NOMO-1 (cell line): ENCODE data around the gene KXD1.

Experiments used
- DNase-seq, 2 experiments: peaks; one replicate each; lab custom pipeline; 2025; ENCODE audit not compliant: unreplicated experiment in 2 of 2; lab: John Stamatoyannopoulos, UW

Gene KXD1

DNA sequence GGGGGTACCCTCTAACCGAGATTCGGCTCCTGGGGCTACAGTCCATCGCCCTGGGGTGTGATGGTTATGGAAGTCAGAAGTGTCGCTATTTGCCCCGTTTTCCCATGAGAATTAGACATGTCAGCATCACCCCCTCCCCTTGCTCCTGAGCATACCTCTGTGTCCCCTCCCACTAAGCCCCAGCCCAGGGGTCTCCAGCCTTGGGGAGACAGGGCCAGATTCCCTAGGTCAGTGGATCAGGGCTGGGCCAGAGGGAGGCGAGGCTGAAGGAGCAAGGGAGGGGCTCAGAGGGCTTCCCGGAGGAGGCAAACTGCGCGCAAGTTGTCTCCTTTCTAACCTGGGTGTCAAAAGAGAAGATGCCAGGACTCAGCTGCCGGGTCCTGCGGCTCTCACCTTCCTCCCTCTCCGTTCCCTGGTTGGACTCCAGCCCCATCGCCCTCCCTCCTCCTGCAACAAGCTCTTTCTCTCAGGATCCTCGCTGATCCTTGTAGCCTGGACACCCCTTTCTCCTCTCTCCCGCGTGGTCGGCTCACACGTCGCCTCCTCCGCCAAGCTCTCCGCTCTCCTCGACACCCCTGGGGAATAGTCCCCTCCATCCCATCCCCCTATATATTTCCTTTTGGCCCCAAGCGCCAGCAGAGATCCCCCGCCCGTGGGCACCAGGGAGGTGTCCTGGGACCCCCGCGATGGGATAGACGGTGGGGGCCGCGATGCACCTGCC, 54.5 kb downstream of the KXD1 start:
- no peak for DNase-seq

DNA sequence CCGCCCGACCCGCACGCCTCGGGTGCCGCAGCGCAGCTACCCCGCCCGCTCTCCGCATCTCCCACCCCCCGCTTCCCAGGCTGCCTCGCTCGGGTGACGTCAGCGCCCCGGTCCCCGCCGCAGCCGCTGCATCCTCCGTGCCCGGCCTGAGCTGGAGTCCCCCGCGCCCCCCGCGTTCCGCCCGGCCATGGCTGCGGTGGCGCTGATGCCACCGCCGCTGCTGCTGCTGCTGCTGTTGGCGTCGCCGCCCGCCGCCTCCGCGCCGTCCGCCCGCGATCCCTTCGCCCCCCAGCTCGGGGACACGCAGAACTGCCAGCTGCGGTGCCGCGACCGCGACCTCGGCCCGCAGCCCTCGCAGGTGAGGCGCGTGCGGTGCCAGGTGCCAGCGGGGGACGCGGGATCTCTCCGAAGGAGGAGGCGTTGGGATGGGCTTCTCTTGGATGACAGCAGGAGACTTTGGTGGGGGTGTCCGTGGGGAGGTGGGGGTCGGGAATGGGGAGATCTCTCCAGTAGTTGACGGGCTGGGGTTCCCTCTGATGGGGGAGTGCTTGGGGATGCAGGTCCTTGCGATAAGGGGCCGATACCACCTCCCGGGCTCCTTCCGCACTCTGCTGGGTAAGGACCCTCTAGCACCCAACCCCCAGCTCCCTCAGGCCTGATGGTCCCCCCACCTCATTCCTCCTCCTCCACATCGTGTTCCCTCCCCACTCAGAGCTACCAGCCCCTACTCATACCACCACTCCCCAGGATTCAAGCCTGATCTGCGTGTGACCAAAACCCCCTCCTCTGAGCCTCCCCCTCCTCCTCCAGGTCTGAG, 55.3 kb downstream of the KXD1 start, which contains the start of gene TMEM59L:
TMEM59L (plus strand) TSS at position 99 of the 817 bp plus-strand sequence; CDS start at position 188, 89 bp downstream.
- DNase-seq = no peak

DNA sequence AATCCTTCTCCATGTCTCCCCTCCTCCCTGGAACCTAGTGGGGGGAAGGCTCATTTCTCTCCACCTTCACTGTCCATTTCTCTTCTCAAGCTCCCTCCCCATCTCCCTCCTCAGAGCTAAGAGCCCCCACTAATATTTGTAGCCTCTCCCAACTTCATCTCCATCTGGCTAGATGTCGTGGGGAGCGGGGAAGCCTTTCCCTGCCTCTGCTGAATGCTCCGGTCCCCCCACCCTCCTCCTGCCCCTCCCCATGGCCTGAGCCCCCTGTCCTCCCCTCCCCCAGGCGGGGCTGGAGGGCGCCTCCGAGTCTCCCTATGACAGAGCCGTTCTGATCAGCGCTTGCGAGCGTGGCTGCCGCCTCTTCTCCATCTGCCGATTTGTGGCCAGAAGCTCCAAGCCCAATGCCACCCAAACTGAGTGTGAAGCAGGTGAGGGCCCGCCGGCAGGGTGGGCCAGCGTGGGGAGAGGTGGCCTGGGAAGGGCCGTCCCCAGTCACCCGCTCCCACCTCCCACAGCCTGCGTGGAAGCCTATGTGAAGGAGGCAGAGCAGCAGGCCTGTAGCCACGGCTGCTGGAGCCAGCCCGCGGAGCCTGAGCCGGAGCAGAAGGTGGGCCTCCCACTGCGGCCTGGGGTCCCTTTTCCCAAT, 56.0 kb downstream of the KXD1 start:
- no peak for DNase-seq

DNA sequence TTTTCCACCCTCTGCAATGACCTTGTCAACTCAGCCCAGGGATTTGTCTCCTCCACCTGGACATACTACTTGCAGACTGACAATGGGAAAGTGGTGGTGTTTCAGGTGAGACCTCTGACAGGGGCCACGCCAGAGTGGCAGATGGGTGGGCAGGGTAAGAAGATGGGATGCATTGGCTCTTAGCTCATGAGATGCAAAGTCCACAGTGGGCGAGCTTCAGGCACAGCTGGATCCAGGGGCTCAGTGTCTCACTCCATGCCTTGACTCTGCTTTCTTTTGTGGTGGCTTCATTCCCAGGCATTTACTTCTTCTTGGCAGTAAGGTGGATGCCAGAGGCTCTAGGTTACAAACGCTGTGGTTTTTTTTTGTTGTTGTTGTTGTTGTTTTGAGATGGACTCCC, 58.4 kb downstream of the KXD1 start:
- DNase-seq = no peak

DNA sequence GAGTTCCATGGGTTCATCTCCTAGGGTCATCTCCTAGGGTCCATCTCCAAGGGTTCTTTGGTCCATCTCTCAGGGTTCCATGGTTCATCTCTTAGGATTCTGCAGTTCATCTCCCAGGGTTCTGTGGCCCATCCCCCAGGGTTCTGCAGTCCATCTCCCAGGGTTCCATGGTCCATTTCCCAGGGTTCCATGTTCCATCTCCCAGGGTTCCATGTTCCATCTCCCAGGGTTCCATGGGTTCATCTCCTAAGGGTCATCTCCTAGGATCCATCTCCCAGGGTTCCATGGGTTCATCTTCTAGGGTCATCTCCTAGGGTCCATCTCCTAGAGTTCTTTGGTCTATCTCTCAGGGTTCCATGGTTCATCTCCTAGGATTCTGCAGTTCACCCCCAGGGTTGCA, 59.9 kb downstream of the KXD1 start:
- no peak for DNase-seq

DNA sequence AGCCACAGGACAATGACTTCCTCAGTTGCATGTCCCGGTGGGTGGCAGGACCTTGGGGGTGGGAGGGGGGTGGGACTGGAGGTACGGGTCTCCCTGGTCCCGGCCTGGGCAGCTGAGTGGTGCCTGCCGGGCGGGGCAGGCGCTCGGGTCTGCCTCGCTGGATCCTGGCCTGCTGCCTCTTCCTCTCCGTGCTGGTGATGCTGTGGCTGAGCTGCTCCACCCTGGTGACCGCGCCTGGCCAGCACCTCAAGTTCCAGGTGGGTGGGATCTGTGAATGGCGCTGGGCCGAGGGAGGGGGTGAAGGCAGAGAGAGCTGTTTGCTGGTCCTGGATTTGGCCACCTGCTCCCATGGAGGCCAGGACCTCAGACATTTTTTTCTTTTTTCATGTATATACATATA, 60.6 kb downstream of the KXD1 start:
- no peak for DNase-seq
